ENCODE data around the gene FGF12. TPM values are rescaled to one million over a fixed set of nuclear protein-coding genes. Genes with fewer than 3 reads are reported as not detected.
"Not testable (repeated sequence)": the region's sequence is repeated elsewhere in the genome, so short reads cannot be mapped to it uniquely, and the experiment has no call there.

The FGF12 gene
- total RNA-seq (not detected), polyA plus RNA-seq (not detected)

- ChIA-PET POLR2A (ENCODE audit: partially characterized antibody) (no interaction called here), CTCF (ENCODE audit: partially characterized antibody) (no interaction called here)
- Mint-ChIP-seq H3K27ac (no peak within 1 kb of the TSS), H3K9me3 (peaks cover 0 to 7% (median 0%) of the 10 kb centered on the region in 8 donors), H3K4me3 (peak within 1 kb of the TSS in 3 of 8 donors; percentile 22 to 70 (median 45)), H3K27me3 (peaks cover 7 to 14% of the 10 kb centered on the region in 2 donors), H3K36me3 (no peaks in the 10 kb centered on the region), H3K4me1 (peaks cover 4 to 13% (median 7%) of the 10 kb centered on the region in 4 donors)
- Histone ChIP-seq H3K27me3 (ENCODE audit: insufficient read depth, low read length) (no peaks in the 10 kb centered on the region), H3K36me3 (ENCODE audit: insufficient read depth, low read length) (no peaks in the 10 kb centered on the region), H3K9me3 (ENCODE audit: control insufficient read depth in 1 of 2, low read length in 2 of 2) (no peaks in the 10 kb centered on the region), H3K4me1 (ENCODE audit: insufficient read depth, low read length) (no peaks in the 10 kb centered on the region), H3K27ac (ENCODE audit: low read depth, low read length) (no peak within 1 kb of the TSS), H3K4me3 (ENCODE audit: low read length in 2 of 2) (no peak within 1 kb of the TSS)
- intact Hi-C loops (cut with micrococcal nuclease), result no loop called here
- DNase-seq, result peak in 1 of 5 donors; percentile 12
These were observed at the start of gene FGF12 for GRCh38 chr3:192727032-192727847. TSS of gene FGF12 (minus strand) at chr3:192727541.

- H3K27me3 Mint-ChIP-seq, result not testable (repeated sequence)
- H3K9me3 Mint-ChIP-seq, result peaks cover 3 to 31% (median 21%) of the 10 kb centered on the region in 8 donors
These were observed 47.0 kb upstream of the FGF12 start for GRCh38 chr3:192774341-192774740.

GRCh38 chr3:192772240-192772894 is 45.0 kb upstream of the FGF12 start:
- Mint-ChIP-seq H3K27me3 (peaks cover 0 to 2% of the 10 kb centered on the region in 2 donors), H3K36me3 (peaks cover 0 to 5% of the 10 kb centered on the region in 2 donors), H3K4me1 (no peaks in the 10 kb centered on the region), H3K4me3 (no peak overlapping the region), H3K27ac (no peak overlapping the region), H3K9me3 (peaks cover 3 to 27% (median 20%) of the 10 kb centered on the region in 8 donors)
- no peak overlapping the region for H3K27ac ChIP-seq (ENCODE audit: low read depth, low read length)
- no peaks in the 10 kb centered on the region for H3K4me1 ChIP-seq (ENCODE audit: insufficient read depth, low read length)
- no peaks in the 10 kb centered on the region for H3K9me3 ChIP-seq (ENCODE audit: control insufficient read depth in 1 of 2, low read length in 2 of 2)
- ChIA-PET POLR2A (ENCODE audit: partially characterized antibody) (no interaction called here), CTCF (ENCODE audit: partially characterized antibody) (no interaction called here)
- H3K36me3 ChIP-seq (ENCODE audit: insufficient read depth, low read length), result no peaks in the 10 kb centered on the region
- H3K27me3 ChIP-seq (ENCODE audit: insufficient read depth, low read length), result no peaks in the 10 kb centered on the region
- intact Hi-C loops (cut with micrococcal nuclease), result no loop called here
- no peak overlapping the region for H3K4me3 ChIP-seq (ENCODE audit: low read length in 2 of 2)
- DNase-seq, result no peak

More at GRCh38 chr3:192774341-192774740, 47.0 kb upstream of the FGF12 start:
- POLR2A ChIA-PET (ENCODE audit: partially characterized antibody); H3K9me3 ChIP-seq (ENCODE audit: control insufficient read depth in 1 of 2, low read length in 2 of 2); H3K27ac Mint-ChIP-seq; H3K4me1 ChIP-seq (ENCODE audit: insufficient read depth, low read length); H3K27ac ChIP-seq (ENCODE audit: low read depth, low read length); H3K36me3 Mint-ChIP-seq; H3K4me1 Mint-ChIP-seq; intact Hi-C loops (cut with micrococcal nuclease); H3K4me3 ChIP-seq (ENCODE audit: low read length in 2 of 2); H3K36me3 ChIP-seq (ENCODE audit: insufficient read depth, low read length); CTCF ChIA-PET (ENCODE audit: partially characterized antibody); DNase-seq; H3K4me3 Mint-ChIP-seq; H3K27me3 ChIP-seq (ENCODE audit: insufficient read depth, low read length): not testable (repeated sequence)

GRCh38 chr3:192758654-192759053 is 31.3 kb upstream of the FGF12 start:
- Mint-ChIP-seq H3K36me3 (no peaks in the 10 kb centered on the region), H3K4me1 (no peaks in the 10 kb centered on the region), H3K27me3 (peaks cover 3 to 8% of the 10 kb centered on the region in 2 donors), H3K27ac (no peak overlapping the region), H3K9me3 (peaks cover 0 to 9% (median 4%) of the 10 kb centered on the region in 8 donors), H3K4me3 (no peak overlapping the region)
- H3K27ac ChIP-seq (ENCODE audit: low read depth, low read length), result no peak overlapping the region
- no peak for DNase-seq
- H3K36me3 ChIP-seq (ENCODE audit: insufficient read depth, low read length), result no peaks in the 10 kb centered on the region
- H3K4me1 ChIP-seq (ENCODE audit: insufficient read depth, low read length), result no peaks in the 10 kb centered on the region
- no peaks in the 10 kb centered on the region for H3K9me3 ChIP-seq (ENCODE audit: control insufficient read depth in 1 of 2, low read length in 2 of 2)
- intact Hi-C loops (cut with micrococcal nuclease), result no loop called here
- CTCF ChIA-PET (ENCODE audit: partially characterized antibody), result no interaction called here
- no peaks in the 10 kb centered on the region for H3K27me3 ChIP-seq (ENCODE audit: insufficient read depth, low read length)
- POLR2A ChIA-PET (ENCODE audit: partially characterized antibody), result no interaction called here
- no peak overlapping the region for H3K4me3 ChIP-seq (ENCODE audit: low read length in 2 of 2)

GRCh38 chr3:192751148-192751547 is 23.8 kb upstream of the FGF12 start:
- peaks cover 3% of the 10 kb centered on the region in 2 donors for H3K27me3 Mint-ChIP-seq
- H3K36me3 Mint-ChIP-seq, result no peaks in the 10 kb centered on the region
- no peak overlapping the region for H3K27ac ChIP-seq (ENCODE audit: low read depth, low read length)

GRCh38 chr3:192750201-192750600 is 22.9 kb upstream of the FGF12 start:
- H3K9me3 Mint-ChIP-seq, result peaks cover 0 to 11% (median under 1%) of the 10 kb centered on the region in 8 donors
- CTCF ChIA-PET (ENCODE audit: partially characterized antibody), result no interaction called here
- DNase-seq, result no peak
- H3K4me1 Mint-ChIP-seq, result no peaks in the 10 kb centered on the region
- POLR2A ChIA-PET (ENCODE audit: partially characterized antibody), result no interaction called here
- H3K27me3 Mint-ChIP-seq, result peaks cover 1 to 3% of the 10 kb centered on the region in 2 donors
- intact Hi-C loops (cut with micrococcal nuclease), result no loop called here
- H3K27ac ChIP-seq (ENCODE audit: low read depth, low read length), result no peak overlapping the region
- no peaks in the 10 kb centered on the region for H3K36me3 Mint-ChIP-seq
- no peak overlapping the region for H3K27ac Mint-ChIP-seq
- no peaks in the 10 kb centered on the region for H3K9me3 ChIP-seq (ENCODE audit: control insufficient read depth in 1 of 2, low read length in 2 of 2)
- H3K4me3 Mint-ChIP-seq, result no peak overlapping the region
- no peaks in the 10 kb centered on the region for H3K4me1 ChIP-seq (ENCODE audit: insufficient read depth, low read length)
- no peaks in the 10 kb centered on the region for H3K27me3 ChIP-seq (ENCODE audit: insufficient read depth, low read length)
- H3K36me3 ChIP-seq (ENCODE audit: insufficient read depth, low read length), result no peaks in the 10 kb centered on the region
- no peak overlapping the region for H3K4me3 ChIP-seq (ENCODE audit: low read length in 2 of 2)

More at GRCh38 chr3:192751148-192751547, 23.8 kb upstream of the FGF12 start:
- H3K9me3 ChIP-seq (ENCODE audit: control insufficient read depth in 1 of 2, low read length in 2 of 2), result no peaks in the 10 kb centered on the region
- intact Hi-C loops (cut with micrococcal nuclease), result no loop called here
- POLR2A ChIA-PET (ENCODE audit: partially characterized antibody), result no interaction called here
- no peak overlapping the region for H3K4me3 ChIP-seq (ENCODE audit: low read length in 2 of 2)
- DNase-seq, result no peak
- no peak overlapping the region for H3K27ac Mint-ChIP-seq
- CTCF ChIA-PET (ENCODE audit: partially characterized antibody), result no interaction called here
- H3K9me3 Mint-ChIP-seq, result peaks cover 0 to 13% (median 0%) of the 10 kb centered on the region in 8 donors
- no peaks in the 10 kb centered on the region for H3K4me1 ChIP-seq (ENCODE audit: insufficient read depth, low read length)
- no peaks in the 10 kb centered on the region for H3K4me1 Mint-ChIP-seq
- H3K4me3 Mint-ChIP-seq, result no peak overlapping the region
- no peaks in the 10 kb centered on the region for H3K27me3 ChIP-seq (ENCODE audit: insufficient read depth, low read length)
- H3K36me3 ChIP-seq (ENCODE audit: insufficient read depth, low read length), result no peaks in the 10 kb centered on the region

- Histone ChIP-seq H3K36me3 (ENCODE audit: insufficient read depth, low read length) (no peaks in the 10 kb centered on the region), H3K4me3 (ENCODE audit: low read length in 2 of 2) (no peak overlapping the region), H3K27me3 (ENCODE audit: insufficient read depth, low read length) (no peaks in the 10 kb centered on the region), H3K27ac (ENCODE audit: low read depth, low read length) (no peak overlapping the region), H3K4me1 (ENCODE audit: insufficient read depth, low read length) (no peaks in the 10 kb centered on the region), H3K9me3 (ENCODE audit: control insufficient read depth in 1 of 2, low read length in 2 of 2) (no peaks in the 10 kb centered on the region)
- H3K9me3 Mint-ChIP-seq, result peaks cover 0 to 14% (median 2%) of the 10 kb centered on the region in 8 donors
- no peaks in the 10 kb centered on the region for H3K36me3 Mint-ChIP-seq
- ChIA-PET CTCF (ENCODE audit: partially characterized antibody) (no interaction called here), POLR2A (ENCODE audit: partially characterized antibody) (no interaction called here)
- H3K27ac Mint-ChIP-seq, result no peak overlapping the region
- no peak for DNase-seq
- H3K4me3 Mint-ChIP-seq, result no peak overlapping the region
- no peaks in the 10 kb centered on the region for H3K4me1 Mint-ChIP-seq
- intact Hi-C loops (cut with micrococcal nuclease), result no loop called here
- H3K27me3 Mint-ChIP-seq, result peaks cover 0 to 3% of the 10 kb centered on the region in 2 donors
These were observed 20.4 kb upstream of the FGF12 start for GRCh38 chr3:192747746-192748145.
